HepG2 (cell line): Measurements from ENCODE around the gene RAPSN. TPM values are rescaled to one million over a fixed set of nuclear protein-coding genes. Genes with fewer than 3 reads are reported as not detected.
A peak's percentile ranks its signal among the peaks of the same experiment; 100 is the strongest.

Experiments used
- AGO1 ChIP-seq: fragments of 200-400 bp; formaldehyde crosslinking; IDR thresholded peaks from 2 replicates; pipeline ENCODE4 v1.6.1; 2017; ENCODE audit warnings: mild to moderate bottlenecking, low read depth, low read length, moderate library complexity; ENCODE audit not compliant: poor library complexity, severe bottlenecking
- ATF3 ChIP-seq: sonication (generic); formaldehyde crosslinking; IDR thresholded peaks from 2 replicates; pipeline ENCODE4 v1.4.0; 2020; ENCODE audit warnings: missing genetic modification reagents
- CERS6 ChIP-seq: sonication (generic); formaldehyde crosslinking; IDR thresholded peaks from 2 replicates; pipeline ENCODE4 v1.5.0; 2020; ENCODE audit warnings: missing genetic modification reagents
- CSRNP2 ChIP-seq: sonication (generic); formaldehyde crosslinking; conservative IDR thresholded peaks from 2 replicates; pipeline ENCODE4 v1.8.0; 2022; ENCODE audit warnings: low read depth, missing genetic modification reagents
- DR1 ChIP-seq: sonication (generic); formaldehyde crosslinking; IDR thresholded peaks from 2 replicates; pipeline ENCODE4 v1.8.0; 2021; ENCODE audit warnings: mild to moderate bottlenecking, missing genetic modification reagents, inconsistent platforms
- HIC2 ChIP-seq: sonication (generic); formaldehyde crosslinking; IDR thresholded peaks from 2 replicates; pipeline ENCODE4 v1.9.0; 2022; ENCODE audit warnings: low read depth, missing genetic modification reagents
- HNRNPUL1 ChIP-seq: fragments of 200-400 bp; formaldehyde crosslinking; IDR thresholded peaks from 2 replicates; pipeline ENCODE4 v1.6.1; 2017; ENCODE audit warnings: low read depth, mild to moderate bottlenecking, low read length, moderate library complexity
- KDM5B ChIP-seq: sonication (generic); formaldehyde crosslinking; IDR thresholded peaks from 2 replicates; pipeline ENCODE4 v1.4.0; 2020; ENCODE audit warnings: missing genetic modification reagents, mild to moderate bottlenecking, borderline replicate concordance
- MAFG ChIP-seq: sonication (generic); formaldehyde crosslinking; IDR thresholded peaks from 2 replicates; pipeline ENCODE4 v1.5.1; 2020; ENCODE audit warnings: mild to moderate bottlenecking, missing genetic modification reagents
- PAWR ChIP-seq: sonication (generic); formaldehyde crosslinking; IDR thresholded peaks from 2 replicates; pipeline ENCODE4 v1.4.0; 2020; ENCODE audit warnings: missing genetic modification reagents, mild to moderate bottlenecking, borderline replicate concordance
- TOPORS ChIP-seq: sonication (generic); formaldehyde crosslinking; IDR thresholded peaks from 2 replicates; pipeline ENCODE4 v1.8.0; 2023; ENCODE audit warnings: mild to moderate bottlenecking, missing genetic modification reagents
- ZBTB34 ChIP-seq: sonication (generic); formaldehyde crosslinking; IDR thresholded peaks from 2 replicates; pipeline ENCODE4 v1.8.0; 2022; ENCODE audit warnings: mild to moderate bottlenecking, missing genetic modification reagents
- ZMYM3 ChIP-seq: sonication (generic); formaldehyde crosslinking; IDR thresholded peaks from 2 replicates; pipeline ENCODE4 v1.5.1; 2020; ENCODE audit warnings: mild to moderate bottlenecking, missing genetic modification reagents
- ZNF224 ChIP-seq: sonication (generic); formaldehyde crosslinking; IDR thresholded peaks from 2 replicates; pipeline ENCODE4 v1.5.0; 2020; ENCODE audit warnings: mild to moderate bottlenecking, missing genetic modification reagents
- ZNF264 ChIP-seq: sonication (generic); formaldehyde crosslinking; IDR thresholded peaks from 2 replicates; pipeline ENCODE4 v1.4.0; 2020; ENCODE audit warnings: missing genetic modification reagents
- ZNF329 ChIP-seq: sonication (generic); formaldehyde crosslinking; IDR thresholded peaks from 2 replicates; pipeline ENCODE4 v1.9.0; 2021; ENCODE audit warnings: low read depth, mild to moderate bottlenecking, missing genetic modification reagents
- ZNF343 ChIP-seq: sonication (generic); formaldehyde crosslinking; IDR thresholded peaks from 2 replicates; pipeline ENCODE4 v1.4.0; 2020; ENCODE audit warnings: mild to moderate bottlenecking, missing genetic modification reagents
- ZNF350 ChIP-seq: sonication (generic); formaldehyde crosslinking; IDR thresholded peaks from 2 replicates; pipeline ENCODE4 v1.4.0; 2020; ENCODE audit warnings: mild to moderate bottlenecking, low read depth, missing genetic modification reagents, borderline replicate concordance
- ZNF800 ChIP-seq: sonication (generic); formaldehyde crosslinking; IDR thresholded peaks from 2 replicates; pipeline ENCODE4 v1.4.0; 2020; ENCODE audit warnings: missing genetic modification reagents
- ZSCAN21 ChIP-seq: sonication (generic); formaldehyde crosslinking; IDR thresholded peaks from 2 replicates; pipeline ENCODE4 v1.8.0; 2022; ENCODE audit warnings: mild to moderate bottlenecking, missing genetic modification reagents, moderate library complexity, borderline replicate concordance
- polyA plus RNA-seq, 8 experiments: library from polyadenylated mRNA; depleted of rRNA in 3 of 8; stranded (reverse) in 7 of 8; unstranded in 1 of 8; fragments of >200 nt; fragmentation: Illumina TruSeq in 4 of 8; extraction: Trizol in 4 of 8; gene quantifications; 2 replicates each; pipeline versions ENCODE4 v1.2.1 to v1.2.3, GENCODE V29; 2011 to 2016; ENCODE audit warnings: low read depth in 4 of 8, missing spikeins in 1 of 8, mixed read lengths in 1 of 8; ENCODE audit not compliant: insufficient read depth in 1 of 8
- total RNA-seq, 5 experiments: library from RNA; depleted of rRNA; stranded (reverse); fragments of >200 nt; fragmentation: Illumina TruSeq; extraction: Trizol; gene quantifications; 2 replicates each; pipeline ENCODE4 v1.2.3, GENCODE V29; 2016; ENCODE audit warnings: low read depth in 1 of 5

Gene RAPSN
- total and polyA plus RNA-seq, 2 of the 13 experiments (the other 11 are each of a cell fraction or from before 2014, with no cell fraction given), result 0.15 to 1.2 TPM

GRCh38 chr11:47426062-47426956 is 22.6 kb downstream of the RAPSN start, which contains the start of gene PSMC3 (continued):
- TF ChIP-seq ZNF329 (CRISPR knock-in tag) (no peak), ZNF800 (no peak), ZNF350 (CRISPR knock-in tag) (peak; percentile 47; the same call in 1 of the 2 replicates), ZNF264 (peak; percentile 57; the same call in 1 of the 2 replicates), ZSCAN21 (CRISPR knock-in tag) (0 out of 2 replicates have a peak, but pooled peaks have one; percentile 34), HNRNPUL1 (no peak), HIC2 (CRISPR knock-in tag) (no peak), AGO1 (no peak), ZNF343 (CRISPR knock-in tag) (0 out of 2 replicates have a peak, but pooled peaks have one; percentile 75), CSRNP2 (CRISPR knock-in tag) (no peak), KDM5B (CRISPR knock-in tag) (0 out of 2 replicates have a peak, but pooled peaks have one; percentile 18), ZBTB34 (CRISPR knock-in tag) (no peak), PAWR (no peak), CERS6 (CRISPR knock-in tag) (no peak), ZMYM3 (CRISPR knock-in tag) (peak; percentile 28; the same call in 1 of the 2 replicates), ZNF224 (CRISPR knock-in tag) (no peak), TOPORS (CRISPR knock-in tag) (peak; percentile 63; the same call in 1 of the 2 replicates), MAFG (CRISPR knock-in tag) (no peak), ATF3 (peak; percentile 21; the same call in 1 of the 2 replicates), DR1 (CRISPR knock-in tag) (peak; percentile 69)
